HG03060 (cell line): ENCODE results near the gene SLC25A28.

Source experiments
- ATAC-seq: cut with Tn5 transposase; IDR thresholded peaks from one replicate; pipeline ENCODE4 v1.9.1; 2021; ENCODE audit warnings: low read depth, moderate number of reproducible peaks; ENCODE audit not compliant: unreplicated experiment

Gene SLC25A28, protein sequence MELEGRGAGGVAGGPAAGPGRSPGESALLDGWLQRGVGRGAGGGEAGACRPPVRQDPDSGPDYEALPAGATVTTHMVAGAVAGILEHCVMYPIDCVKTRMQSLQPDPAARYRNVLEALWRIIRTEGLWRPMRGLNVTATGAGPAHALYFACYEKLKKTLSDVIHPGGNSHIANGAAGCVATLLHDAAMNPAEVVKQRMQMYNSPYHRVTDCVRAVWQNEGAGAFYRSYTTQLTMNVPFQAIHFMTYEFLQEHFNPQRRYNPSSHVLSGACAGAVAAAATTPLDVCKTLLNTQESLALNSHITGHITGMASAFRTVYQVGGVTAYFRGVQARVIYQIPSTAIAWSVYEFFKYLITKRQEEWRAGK

GRCh38 chr10:99619851-99620710 is at the start of gene SLC25A28:
Gene SLC25A28 (minus strand): TSS chr10:99620439. CDS start chr10:99620335, 104 bp downstream.
- ATAC-seq: peak; percentile 82

- ATAC-seq: no peak
Measured at GRCh38 chr10:99667108-99667751, 47.0 kb upstream of the SLC25A28 start.

DNA sequence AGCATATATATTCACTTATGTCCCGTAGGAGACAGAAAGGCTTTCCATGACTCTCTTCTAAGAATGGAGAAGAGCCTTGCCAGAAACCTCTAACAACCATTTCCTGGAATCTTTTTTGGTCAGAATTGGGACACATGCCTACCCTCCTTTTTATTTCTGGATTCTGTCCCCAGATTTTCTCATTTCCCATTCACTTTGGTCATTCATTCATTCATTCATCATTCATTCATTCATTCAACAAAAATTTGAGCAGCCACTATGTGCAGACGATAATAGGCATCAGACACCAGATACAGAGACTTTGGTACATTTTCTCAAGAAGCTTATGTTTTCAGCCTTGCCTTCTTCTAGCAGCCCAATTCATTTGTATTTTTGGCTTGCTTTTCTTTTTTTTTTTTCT is 45.1 kb upstream of the SLC25A28 start:
- ATAC-seq: no peak

DNA sequence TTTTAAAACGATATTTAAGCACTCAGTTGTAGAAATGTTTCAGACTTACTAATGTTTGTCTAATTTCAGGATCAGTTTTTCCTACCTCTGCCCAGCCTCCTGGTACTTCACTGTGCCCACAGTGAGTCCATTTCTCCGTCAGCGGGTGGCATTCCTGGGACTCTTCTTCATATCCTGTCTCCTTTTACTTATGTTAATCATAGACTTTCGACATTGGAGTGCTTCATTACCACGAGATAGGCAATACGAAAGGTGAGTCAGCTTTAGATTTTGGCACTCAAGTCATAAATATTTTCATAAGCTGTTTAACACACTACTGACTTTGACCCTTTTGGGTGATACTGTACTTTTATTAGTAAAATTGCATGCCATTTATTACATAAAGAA is 41.1 kb upstream of the SLC25A28 start:
- ATAC-seq: no peak

GRCh38 chr10:99660662-99661376 is 40.6 kb upstream of the SLC25A28 start:
- no peak for ATAC-seq

DNA sequence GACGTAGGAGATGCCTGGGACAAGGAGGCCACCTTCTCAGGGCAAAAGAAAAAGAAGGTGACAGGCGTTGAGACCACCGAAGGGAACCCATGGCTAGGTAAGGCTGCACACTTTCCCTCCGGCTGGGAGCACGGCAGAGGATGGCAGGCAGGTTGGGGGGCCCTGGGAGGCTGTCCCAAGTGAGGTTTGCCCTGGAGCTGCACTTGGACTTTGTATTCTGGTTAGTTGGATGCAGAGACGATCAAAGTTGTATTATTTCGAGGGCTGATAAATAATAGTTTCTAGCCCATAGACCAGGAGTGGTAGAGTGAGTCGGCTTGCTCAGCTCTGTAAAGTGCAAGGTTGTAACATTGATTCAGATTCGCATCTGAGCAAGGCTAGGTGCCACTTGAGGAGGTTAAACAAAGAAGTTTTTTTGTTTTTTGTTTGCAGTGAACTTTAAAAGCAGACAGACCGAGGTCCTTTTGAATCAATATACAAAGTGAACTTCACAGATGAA is 39.7 kb upstream of the SLC25A28 start:
- no peak for ATAC-seq

DNA sequence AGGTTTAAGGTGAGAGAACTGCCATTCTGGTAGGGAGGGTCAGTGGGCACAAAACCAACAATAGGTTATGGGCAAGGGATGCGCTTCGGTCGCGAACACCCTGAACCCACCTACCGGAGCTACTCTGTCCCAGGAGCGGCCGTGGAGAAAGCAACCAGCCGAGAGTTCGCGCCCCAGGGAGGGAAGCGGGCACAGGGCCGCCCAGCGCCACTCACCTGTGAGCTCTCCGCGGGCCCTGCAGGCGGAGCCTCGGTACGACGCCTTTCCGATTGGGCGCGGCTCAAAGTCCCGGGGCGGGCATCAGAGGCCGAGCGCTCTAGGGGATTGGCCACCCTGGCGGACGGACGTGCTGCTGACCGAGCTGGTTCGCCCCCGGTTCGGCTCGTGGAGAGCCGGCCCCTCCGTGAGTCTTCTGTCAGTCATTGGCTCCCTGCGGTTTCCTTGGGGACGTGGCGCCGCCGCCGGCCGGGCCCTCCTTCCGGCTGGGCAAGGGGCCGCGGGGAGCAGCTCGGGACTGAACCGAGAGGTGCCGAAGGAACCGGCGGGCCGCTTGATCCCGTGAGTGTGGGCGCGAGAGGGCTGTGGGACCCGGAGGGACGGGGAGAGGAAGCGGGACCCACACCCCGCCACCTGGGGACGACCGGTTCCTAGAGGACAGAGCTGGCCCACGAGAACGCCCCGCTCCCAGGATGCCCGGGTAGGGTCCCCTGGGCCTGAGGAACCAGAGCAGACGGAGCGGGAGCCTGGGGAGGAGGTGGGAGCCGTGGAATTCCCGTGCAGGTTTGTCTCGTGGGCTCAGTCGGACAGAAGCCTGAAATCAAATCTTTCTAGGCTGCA is 39.0 kb upstream of the SLC25A28 start, which contains the start of gene ENTPD7:
ENTPD7 (plus strand) TSS at position 479 of the 837 bp plus-strand sequence. CDS start 448 bp downstream, outside the sequence.
- peak; percentile 98 for ATAC-seq

GRCh38 chr10:99658622-99659030 is 38.4 kb upstream of the SLC25A28 start:
- ATAC-seq: no peak

DNA sequence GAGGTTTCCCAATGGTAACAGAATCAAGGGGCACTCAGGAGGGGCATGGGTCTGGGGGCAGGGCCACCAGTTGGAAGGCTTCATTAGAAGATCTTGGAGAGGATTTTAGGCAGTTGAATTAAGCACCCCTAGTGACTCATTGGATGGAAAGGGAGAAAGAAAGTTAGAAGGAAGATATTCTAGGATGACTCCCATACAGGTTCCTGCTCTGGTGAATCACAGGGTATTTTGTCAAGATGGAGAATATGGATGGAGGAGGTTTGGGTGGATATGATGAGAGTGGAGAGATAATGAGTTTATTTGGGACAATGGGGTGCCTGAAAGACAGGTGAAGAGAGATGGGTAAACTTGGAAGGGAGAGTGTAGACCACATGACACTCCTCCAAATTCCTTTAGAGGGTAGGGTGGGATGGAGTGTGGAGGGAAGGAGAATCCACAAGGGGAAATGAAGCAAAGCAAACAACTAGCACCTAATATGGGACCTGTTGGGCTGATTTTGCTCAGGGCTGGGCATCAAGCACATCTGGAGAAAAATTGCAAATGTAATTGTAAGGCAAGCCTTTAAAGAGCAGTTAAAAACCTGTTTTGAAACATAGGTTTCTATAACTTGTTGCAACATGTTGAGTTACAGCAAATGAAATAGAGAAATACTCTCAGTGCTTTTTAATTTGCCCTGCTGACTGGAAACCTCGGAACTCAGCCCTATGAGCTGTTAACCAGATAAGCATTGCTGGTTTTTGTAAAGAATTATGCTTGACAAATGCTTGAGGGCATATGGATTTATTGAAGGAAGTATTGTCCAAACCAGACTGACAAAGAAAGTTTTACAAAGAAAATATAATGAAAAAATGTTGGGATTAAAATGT is 36.2 kb upstream of the SLC25A28 start:
- ATAC-seq: no peak

DNA sequence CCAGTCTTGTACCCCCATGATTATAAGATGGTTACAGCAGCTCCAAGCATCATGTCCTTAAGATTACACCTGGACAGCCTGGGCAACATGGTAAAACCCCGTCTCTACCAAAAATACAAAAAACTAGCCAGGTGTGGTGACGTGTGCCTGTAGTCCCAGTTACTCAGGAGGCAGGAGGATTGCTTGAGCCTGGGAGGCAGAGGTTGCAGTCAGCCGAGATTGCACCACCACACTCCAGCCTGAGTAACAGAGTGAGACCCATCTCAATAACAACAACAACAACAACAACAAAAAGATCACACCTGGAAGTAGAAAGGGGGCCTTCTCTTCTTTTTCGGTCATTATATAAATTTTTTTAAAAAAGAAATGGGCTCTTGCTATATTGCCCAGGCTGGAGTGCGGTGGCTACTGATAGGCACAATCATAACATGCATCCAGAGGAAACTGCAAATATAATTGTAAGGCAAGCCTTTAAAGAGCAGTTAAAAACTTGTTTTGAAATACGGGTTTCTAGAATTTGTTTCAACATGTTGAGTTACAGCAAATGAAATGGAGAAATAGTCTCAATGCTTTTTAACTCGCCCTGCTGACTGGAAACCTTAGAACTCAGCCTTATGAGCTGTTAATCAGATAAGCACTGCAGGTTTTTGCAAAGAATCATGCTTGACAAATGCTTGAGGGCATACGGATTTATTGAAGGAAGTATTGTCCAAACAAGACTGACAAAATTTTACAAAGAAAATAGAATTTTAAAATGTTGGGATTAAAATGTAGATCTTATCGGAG is 34.3 kb upstream of the SLC25A28 start:
- ATAC-seq: no peak

DNA sequence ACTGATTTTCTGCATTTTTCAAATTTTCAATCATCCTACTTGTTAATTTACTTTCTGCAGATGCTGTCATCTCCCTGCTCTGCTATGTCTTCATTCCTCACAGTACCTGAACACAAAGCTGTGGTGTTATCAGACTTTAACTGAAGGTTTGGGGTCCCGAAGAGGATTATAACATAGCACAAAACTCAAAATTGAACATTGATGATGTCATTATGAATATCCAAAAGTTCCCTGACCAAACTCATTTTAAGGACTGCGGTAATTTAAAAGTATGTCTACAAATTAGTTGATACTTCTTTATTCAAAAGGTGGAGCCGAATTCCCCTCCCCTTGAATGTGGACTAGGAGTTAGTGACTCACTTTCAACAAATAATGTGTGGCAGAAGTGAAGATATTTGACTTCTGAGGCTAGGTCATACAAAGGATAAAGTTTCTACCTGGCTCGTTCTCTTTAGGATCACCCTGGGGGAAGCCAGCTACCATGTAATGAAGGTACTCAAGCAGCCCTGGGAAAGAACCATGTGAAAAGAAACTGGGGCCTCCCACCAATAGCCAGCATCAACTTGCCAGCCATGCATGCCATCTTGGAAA is 32.7 kb upstream of the SLC25A28 start:
- ATAC-seq: no peak

GRCh38 chr10:99648717-99649116 is 28.5 kb upstream of the SLC25A28 start:
- ATAC-seq: no peak

- no peak for ATAC-seq
Measured at GRCh38 chr10:99647601-99648151, 27.4 kb upstream of the SLC25A28 start.

GRCh38 chr10:99633832-99634231 is 13.6 kb upstream of the SLC25A28 start:
- ATAC-seq: no peak

- ATAC-seq: no peak
Measured at GRCh38 chr10:99631496-99631895, 11.3 kb upstream of the SLC25A28 start.

DNA sequence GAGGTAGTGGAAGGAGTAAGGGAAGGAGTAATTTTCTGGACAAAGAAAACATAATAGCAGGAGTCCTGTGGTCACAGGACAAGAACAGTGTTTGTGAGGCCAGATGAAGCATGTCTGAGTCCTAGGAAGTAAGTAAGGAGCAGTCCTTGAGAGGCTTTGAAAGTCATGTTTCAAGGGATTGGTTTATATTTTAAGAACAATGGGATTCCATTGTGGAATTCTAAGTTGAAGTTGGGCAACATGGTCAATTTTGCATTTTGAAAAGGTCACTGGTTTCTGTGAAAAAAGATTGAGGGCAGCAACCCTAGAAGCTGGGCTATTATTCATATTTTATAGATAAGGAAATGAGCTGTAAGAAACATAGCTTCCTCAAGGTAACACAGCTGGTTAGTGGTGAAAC is 10.8 kb upstream of the SLC25A28 start:
- ATAC-seq: no peak

DNA sequence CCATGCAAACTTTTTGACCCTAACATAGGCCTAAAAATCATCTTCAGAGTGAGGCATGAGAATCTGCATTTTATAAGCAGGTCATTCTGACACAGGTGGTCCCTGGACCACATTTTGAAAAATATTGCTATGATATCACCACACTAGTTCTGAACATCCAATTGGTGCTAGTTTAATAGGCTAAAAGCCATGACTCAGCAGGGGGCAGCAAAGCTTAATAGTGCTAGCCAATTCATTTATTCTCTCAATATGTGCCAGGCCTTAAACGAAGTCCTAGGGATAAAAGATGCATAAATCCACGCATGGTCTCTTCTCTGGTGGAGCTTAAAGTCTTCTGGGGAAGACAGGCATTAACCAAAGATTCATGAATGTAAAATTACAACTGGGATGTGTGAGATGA is 10.2 kb upstream of the SLC25A28 start:
- ATAC-seq: no peak
